Mesendoderm (in vitro differentiated cells): Measurements from ENCODE around the gene VPS26C.

Experiments used
- DNase-seq: peaks from one replicate; pipeline ENCODE4 v3.0.0; 2013
- H2AK5ac ChIP-seq: 2 replicates; pipeline ENCODE4 v1.6.1; 2013; ENCODE audit warnings: low read length, inconsistent platforms
- H2BK120ac ChIP-seq: 2 replicates; pipeline ENCODE4 v1.6.1; 2013; ENCODE audit warnings: low read depth, mild to moderate bottlenecking, low read length, moderate library complexity, mixed read lengths
- H2BK15ac ChIP-seq: replicated peaks from 2 replicates; pipeline ENCODE4 v1.6.1; 2013; ENCODE audit warnings: low read depth, mild to moderate bottlenecking, moderate library complexity
- H2BK5ac ChIP-seq: 2 replicates; pipeline ENCODE4 v1.6.1; 2013; ENCODE audit warnings: low read length, inconsistent platforms
- H3K18ac ChIP-seq: 2 replicates; pipeline ENCODE4 v1.6.1; 2013; ENCODE audit warnings: mild to moderate bottlenecking, low read length, mixed read lengths
- H3K23ac ChIP-seq: one replicate; pipeline ENCODE4 v1.6.1; 2013; ENCODE audit warnings: low read length
- H3K27ac ChIP-seq: 2 replicates; pipeline ENCODE4 v1.5.1; 2013; ENCODE audit warnings: low read depth, mild to moderate bottlenecking, inconsistent platforms, low read length, moderate library complexity
- H3K27me3 ChIP-seq: 2 replicates; pipeline ENCODE4 v1.6.1; 2013; ENCODE audit warnings: low read length, control low read depth, mild to moderate bottlenecking, inconsistent platforms; ENCODE audit not compliant: insufficient read depth, poor library complexity
- H3K36me3 ChIP-seq: 2 replicates; pipeline ENCODE4 v1.6.1; 2013; ENCODE audit warnings: low read length, inconsistent platforms; ENCODE audit not compliant: control insufficient read depth, insufficient read depth
- H3K4ac ChIP-seq: one replicate; pipeline ENCODE4 v1.6.1; 2013; ENCODE audit warnings: low read depth, mild to moderate bottlenecking, low read length, moderate library complexity
- H3K4me1 ChIP-seq: 2 replicates; pipeline ENCODE4 v1.6.1; 2013; ENCODE audit warnings: low read depth, low read length, inconsistent platforms; ENCODE audit not compliant: control insufficient read depth
- H3K4me2 ChIP-seq: 2 replicates; pipeline ENCODE4 v1.6.1; 2013; ENCODE audit warnings: low read length
- H3K4me3 ChIP-seq: 2 replicates; pipeline ENCODE4 v1.5.1; 2013; ENCODE audit warnings: mild to moderate bottlenecking, low read length
- H3K56ac ChIP-seq: one replicate; pipeline ENCODE4 v1.6.1; 2013; ENCODE audit warnings: low read length
- H3K79me1 ChIP-seq: 2 replicates; pipeline ENCODE4 v1.6.1; 2013; ENCODE audit warnings: low read length, inconsistent platforms
- H3K79me2 ChIP-seq: 2 replicates; pipeline ENCODE4 v1.6.1; 2013; ENCODE audit warnings: mild to moderate bottlenecking, low read length; ENCODE audit not compliant: control insufficient read depth, insufficient read depth
- H3K9ac ChIP-seq: 2 replicates; pipeline ENCODE4 v1.6.1; 2013; ENCODE audit warnings: low read length, inconsistent platforms
- H4K5ac ChIP-seq: one replicate; pipeline ENCODE4 v1.6.1; 2013; ENCODE audit warnings: low read length
- H4K8ac ChIP-seq: one replicate; pipeline ENCODE4 v1.6.1; 2013; ENCODE audit warnings: low read depth, mild to moderate bottlenecking, control low read depth, low read length, moderate library complexity
- WGBS: extraction: QIAGEN DNeasy Blood & Tissue Kit; methylation state at CpG from one replicate; pipeline ENCODE4 v1.1.7; 2013; ENCODE audit warnings: low lambda C conversion rate, missing lambda C conversion rate; ENCODE audit not compliant: insufficient coverage; ENCODE audit errors: extremely low coverage; 5-methylcytosine and 5-hydroxymethylcytosine counted together

Gene VPS26C

GRCh38 chr21:37232274-37233018, 34.7 kb downstream of the VPS26C start:
- Histone ChIP-seq H2BK120ac (no peak overlapping the region), H3K9ac (no peak overlapping the region), H3K4ac (no peak overlapping the region), H3K79me2 (no peaks in the 10 kb centered on the region), H3K23ac (no peak overlapping the region), H2AK5ac (no peak overlapping the region), H2BK15ac (no peak overlapping the region), H3K27me3 (no peaks in the 10 kb centered on the region), H3K4me3 (no peak overlapping the region), H3K4me2 (no peak overlapping the region), H3K27ac (no peak overlapping the region), H4K8ac (no peak overlapping the region), H3K36me3 (no peaks in the 10 kb centered on the region), H2BK5ac (no peak overlapping the region), H4K5ac (no peak overlapping the region), H3K79me1 (no peaks in the 10 kb centered on the region), H3K4me1 (no peaks in the 10 kb centered on the region), H3K56ac (no peak overlapping the region), H3K18ac (no peak overlapping the region)
- whole genome bisulfite sequencing, result no CpG with 5 or more reads among the region's 19 CpGs
- DNase-seq, result no peak

GRCh38 chr21:37231671-37232070, 35.5 kb downstream of the VPS26C start:
- H3K23ac ChIP-seq, result no peak overlapping the region
- DNase-seq, result no peak
- H3K27ac ChIP-seq, result no peak overlapping the region
- H3K36me3 ChIP-seq, result no peaks in the 10 kb centered on the region
- H3K79me2 ChIP-seq, result no peaks in the 10 kb centered on the region
- no peak overlapping the region for H3K4ac ChIP-seq
- no peak overlapping the region for H3K4me3 ChIP-seq
- H3K56ac ChIP-seq, result no peak overlapping the region
- no peak overlapping the region for H4K5ac ChIP-seq
- no peak overlapping the region for H2BK15ac ChIP-seq
- no peak overlapping the region for H3K4me2 ChIP-seq
- no peak overlapping the region for H2BK5ac ChIP-seq
- H2BK120ac ChIP-seq, result no peak overlapping the region
- no peak overlapping the region for H2AK5ac ChIP-seq
- no peaks in the 10 kb centered on the region for H3K4me1 ChIP-seq
- no peaks in the 10 kb centered on the region for H3K27me3 ChIP-seq
- H3K18ac ChIP-seq, result no peak overlapping the region
- H3K9ac ChIP-seq, result no peak overlapping the region
- no peaks in the 10 kb centered on the region for H3K79me1 ChIP-seq
- H4K8ac ChIP-seq, result no peak overlapping the region
- no CpG with 5 or more reads among the region's 16 CpGs for WGBS

GRCh38 chr21:37231249-37231645, 35.9 kb downstream of the VPS26C start:
- H3K56ac ChIP-seq, result no peak overlapping the region
- no peak overlapping the region for H3K4me3 ChIP-seq
- no peaks in the 10 kb centered on the region for H3K4me1 ChIP-seq
- H3K36me3 ChIP-seq, result no peaks in the 10 kb centered on the region
- no CpG with 5 or more reads among the region's 12 CpGs for WGBS
- H4K8ac ChIP-seq, result no peak overlapping the region
- no peaks in the 10 kb centered on the region for H3K27me3 ChIP-seq
- no peak overlapping the region for H3K4ac ChIP-seq
- no peak overlapping the region for H2BK15ac ChIP-seq
- DNase-seq, result no peak
- H4K5ac ChIP-seq, result no peak overlapping the region
- H3K79me1 ChIP-seq, result no peaks in the 10 kb centered on the region
- no peak overlapping the region for H2BK5ac ChIP-seq
- H3K9ac ChIP-seq, result no peak overlapping the region
- H2AK5ac ChIP-seq, result no peak overlapping the region
- no peak overlapping the region for H3K4me2 ChIP-seq
- H3K23ac ChIP-seq, result no peak overlapping the region
- no peak overlapping the region for H3K18ac ChIP-seq
- no peak overlapping the region for H3K27ac ChIP-seq
- no peak overlapping the region for H2BK120ac ChIP-seq
- no peaks in the 10 kb centered on the region for H3K79me2 ChIP-seq

- H3K36me3 ChIP-seq, result no peaks in the 10 kb centered on the region
- no peaks in the 10 kb centered on the region for H3K79me1 ChIP-seq
- no peak overlapping the region for H2AK5ac ChIP-seq
- H3K18ac ChIP-seq, result no peak overlapping the region
- H3K79me2 ChIP-seq, result no peaks in the 10 kb centered on the region
- no peak overlapping the region for H4K5ac ChIP-seq
- H3K4me3 ChIP-seq, result no peak overlapping the region
- H3K27me3 ChIP-seq, result no peaks in the 10 kb centered on the region
- no peaks in the 10 kb centered on the region for H3K4me1 ChIP-seq
- H2BK15ac ChIP-seq, result no peak overlapping the region
- no peak for DNase-seq
- no CpG with 5 or more reads among the region's 23 CpGs for WGBS
- no peak overlapping the region for H3K23ac ChIP-seq
- no peak overlapping the region for H3K9ac ChIP-seq
- H2BK120ac ChIP-seq, result no peak overlapping the region
- no peak overlapping the region for H3K27ac ChIP-seq
- no peak overlapping the region for H4K8ac ChIP-seq
- no peak overlapping the region for H3K4me2 ChIP-seq
- no peak overlapping the region for H2BK5ac ChIP-seq
- H3K56ac ChIP-seq, result no peak overlapping the region
- no peak overlapping the region for H3K4ac ChIP-seq
Observed at GRCh38 chr21:37230632-37231248, 36.4 kb downstream of the VPS26C start.

GRCh38 chr21:37228003-37228400, 39.1 kb downstream of the VPS26C start:
- Histone ChIP-seq H3K79me2 (no peaks in the 10 kb centered on the region), H3K18ac (no peak overlapping the region), H3K9ac (no peak overlapping the region), H2BK5ac (no peak overlapping the region), H2BK15ac (no peak overlapping the region), H3K4me2 (no peak overlapping the region), H2AK5ac (no peak overlapping the region), H3K4ac (no peak overlapping the region), H3K36me3 (peaks cover 3% of the 10 kb centered on the region), H4K5ac (no peak overlapping the region), H3K4me3 (no peak overlapping the region), H3K27me3 (no peaks in the 10 kb centered on the region), H2BK120ac (no peak overlapping the region), H3K79me1 (no peaks in the 10 kb centered on the region), H3K23ac (no peak overlapping the region), H4K8ac (no peak overlapping the region), H3K27ac (no peak overlapping the region), H3K4me1 (no peaks in the 10 kb centered on the region), H3K56ac (no peak overlapping the region)
- DNase-seq, result no peak
- no CpG with 5 or more reads among the region's 16 CpGs for WGBS
